Measurements from ENCODE around the gene NDUFA12.

The NDUFA12 gene

GRCh38 chr12:95003213-95003920 lies at the start of gene NDUFA12:
TSS of gene NDUFA12 (minus strand) at chr12:95003697. CDS start at chr12:95003680, 17 bp downstream.
- peak; percentile 100 for ATAC-seq
- TF ChIP-seq TCF4 (CRISPR knock-in tag; IDR thresholded peaks at IDR 0.05; ENCODE audit: borderline replicate concordance) (peak; percentile 32; the same call in 1 of the 2 replicates), BACH2 (CRISPR knock-in tag; IDR thresholded peaks at IDR 0.05; ENCODE audit: borderline replicate concordance) (no peak)

GRCh38 chr12:95051241-95051640 lies 47.7 kb upstream of the NDUFA12 start:
- TF ChIP-seq TOX (CRISPR knock-in tag; IDR thresholded peaks at IDR 0.05; ENCODE audit: borderline replicate concordance): no peak
- ATAC-seq: no peak

- no peak for TF ChIP-seq CSRNP3 (CRISPR knock-in tag; IDR thresholded peaks at IDR 0.05)
- TF ChIP-seq ARNTL (CRISPR knock-in tag; IDR thresholded peaks at IDR 0.05; ENCODE audit: borderline replicate concordance, low read depth): no peak
- no peak for ATAC-seq
Measured at GRCh38 chr12:95037906-95038305, 34.4 kb upstream of the NDUFA12 start.

- no peak for TF ChIP-seq ZNF565 (CRISPR knock-in tag; conservative IDR thresholded peaks at IDR 0.05; ENCODE audit: low read depth)
- TF ChIP-seq OSR1 (CRISPR knock-in tag; IDR thresholded peaks at IDR 0.05): no peak
- TF ChIP-seq PPARA (CRISPR knock-in tag; IDR thresholded peaks at IDR 0.05; ENCODE audit: borderline replicate concordance): no peak
- TF ChIP-seq TSHZ2 (CRISPR knock-in tag; IDR thresholded peaks at IDR 0.05): no peak
- no peak for TF ChIP-seq RARB (CRISPR knock-in tag; IDR thresholded peaks at IDR 0.05)
- no peak for TF ChIP-seq ISL1 (CRISPR knock-in tag; IDR thresholded peaks at IDR 0.05)
- no peak for TF ChIP-seq POU6F1 (CRISPR knock-in tag; IDR thresholded peaks at IDR 0.05; ENCODE audit: borderline replicate concordance, low read depth)
- TF ChIP-seq ARNTL (CRISPR knock-in tag; IDR thresholded peaks at IDR 0.05; ENCODE audit: borderline replicate concordance, low read depth): no peak
- TF ChIP-seq CSRNP3 (CRISPR knock-in tag; IDR thresholded peaks at IDR 0.05): no peak
- no peak for TF ChIP-seq PATZ1 (CRISPR knock-in tag; IDR thresholded peaks at IDR 0.05; ENCODE audit: borderline replicate concordance)
- TF ChIP-seq SNAI2 (CRISPR knock-in tag; IDR thresholded peaks at IDR 0.05): no peak
- TF ChIP-seq ZNF8 (CRISPR knock-in tag; IDR thresholded peaks at IDR 0.05): no peak
- ATAC-seq: no peak
Measured at GRCh38 chr12:95034750-95035149, 31.3 kb upstream of the NDUFA12 start.

- ATAC-seq: peak; percentile 72
- no peak for TF ChIP-seq BACH2 (CRISPR knock-in tag; IDR thresholded peaks at IDR 0.05; ENCODE audit: borderline replicate concordance)
- TF ChIP-seq ZFP30 (CRISPR knock-in tag; IDR thresholded peaks at IDR 0.05): no peak
- TF ChIP-seq TCF4 (CRISPR knock-in tag; IDR thresholded peaks at IDR 0.05; ENCODE audit: borderline replicate concordance): no peak
- TF ChIP-seq ZC3H10 (CRISPR knock-in tag; IDR thresholded peaks at IDR 0.05): no peak
- no peak for TF ChIP-seq TSHZ2 (CRISPR knock-in tag; IDR thresholded peaks at IDR 0.05)
- TF ChIP-seq CSDC2 (CRISPR knock-in tag; IDR thresholded peaks at IDR 0.05): no peak
- no peak for TF ChIP-seq POU6F1 (CRISPR knock-in tag; IDR thresholded peaks at IDR 0.05; ENCODE audit: borderline replicate concordance, low read depth)
- no peak for TF ChIP-seq ISL1 (CRISPR knock-in tag; IDR thresholded peaks at IDR 0.05)
- no peak for TF ChIP-seq OSR1 (CRISPR knock-in tag; IDR thresholded peaks at IDR 0.05)
- TF ChIP-seq ZNF565 (CRISPR knock-in tag; conservative IDR thresholded peaks at IDR 0.05; ENCODE audit: low read depth): no peak
Measured at GRCh38 chr12:95022477-95022876, 19.0 kb upstream of the NDUFA12 start.

All from SK-N-SH treated with all-trans-retinoic acid at 6 μM for 48 hours (cell line).